Right renal cortex interstitium (tissue), 3 donors: Measurements from ENCODE around the gene TMEM134. TPM values are rescaled to one million over a fixed set of nuclear protein-coding genes. Genes with fewer than 3 reads are reported as not detected.
"Not testable (repeated sequence)": the region's sequence is repeated elsewhere in the genome, so short reads cannot be mapped to it uniquely, and the experiment has no call there.

Experiments
- DNase-seq, 3 donors: peaks; one replicate each; pipeline ENCODE4 v3.0.0-alpha.2; 2013; ENCODE audit warnings: low read depth in 3 of 3, low spot score in 2 of 3
- polyA plus RNA-seq, 3 donors: library from polyadenylated mRNA; unstranded; fragments of 120-200 nt; gene quantifications; one replicate each; pipeline ENCODE4 v1.2.1, GENCODE V29; 2013; ENCODE audit not compliant: insufficient read length in 3 of 3

TMEM134 gene
- 10 to 100 TPM; 36.0 to 45.1 (median 42.7) TPM for polyA plus RNA-seq

GRCh38 chr11:67468759-67469507 lies at the start of gene TMEM134:
TSS of gene TMEM134 (minus strand) at chr11:67469251. CDS start at chr11:67469192, 59 bp downstream.
- DNase-seq = peak in 2 of 3 donors; percentile 75 to 77

- DNase-seq = no peak
Observed at GRCh38 chr11:67517784-67518552, 48.9 kb upstream of the TMEM134 start.

GRCh38 chr11:67516806-67517205 lies 47.8 kb upstream of the TMEM134 start:
- DNase-seq = no peak

- DNase-seq = no peak
Observed at GRCh38 chr11:67514116-67514515, 45.1 kb upstream of the TMEM134 start.

GRCh38 chr11:67511558-67511957 lies 42.5 kb upstream of the TMEM134 start:
- not testable (repeated sequence) for DNase-seq

GRCh38 chr11:67510023-67510345 lies 40.9 kb upstream of the TMEM134 start:
- DNase-seq = no peak

GRCh38 chr11:67508486-67509121 lies 39.6 kb upstream of the TMEM134 start:
- DNase-seq = peak; percentile 87 to 91 (median 89)

GRCh38 chr11:67507864-67508485 lies 38.9 kb upstream of the TMEM134 start, which contains the start of gene CDK2AP2:
TSS of gene CDK2AP2 (minus strand) at chr11:67508162. CDS start at chr11:67508082, 80 bp downstream.
- peak; percentile 90 to 97 (median 93) for DNase-seq

- no peak for DNase-seq
Observed at GRCh38 chr11:67507242-67507863, 38.3 kb upstream of the TMEM134 start.

- no peak for DNase-seq
Observed at GRCh38 chr11:67506426-67507051, 37.5 kb upstream of the TMEM134 start.

- peak in 1 of 3 donors; percentile 70 for DNase-seq
Observed at GRCh38 chr11:67505605-67506396, 36.8 kb upstream of the TMEM134 start.

GRCh38 chr11:67504950-67505581 lies 36.0 kb upstream of the TMEM134 start, which contains the start of gene PITPNM1:
TSS of gene PITPNM1 (minus strand) at chr11:67505363. CDS start at chr11:67504180, 1,183 bp downstream.
- DNase-seq = no peak

GRCh38 chr11:67504005-67504949 lies 35.2 kb upstream of the TMEM134 start:
- no peak for DNase-seq

GRCh38 chr11:67503119-67504004 lies 34.3 kb upstream of the TMEM134 start:
- no peak for DNase-seq

- no peak for DNase-seq
Observed at GRCh38 chr11:67502328-67502979, 33.4 kb upstream of the TMEM134 start.

- no peak for DNase-seq
Observed at GRCh38 chr11:67501854-67502253, 32.8 kb upstream of the TMEM134 start.
